Raji (cell line): ENCODE results near the gene EFCAB6.

ENCODE experiments used
- POLR2A ChIP-seq: IDR thresholded peaks from 2 replicates; pipeline ENCODE4 v1.6.1; 2011; ENCODE audit warnings: low read depth, low read length, control low read depth; ENCODE audit not compliant: insufficient read depth

The EFCAB6 gene

DNA sequence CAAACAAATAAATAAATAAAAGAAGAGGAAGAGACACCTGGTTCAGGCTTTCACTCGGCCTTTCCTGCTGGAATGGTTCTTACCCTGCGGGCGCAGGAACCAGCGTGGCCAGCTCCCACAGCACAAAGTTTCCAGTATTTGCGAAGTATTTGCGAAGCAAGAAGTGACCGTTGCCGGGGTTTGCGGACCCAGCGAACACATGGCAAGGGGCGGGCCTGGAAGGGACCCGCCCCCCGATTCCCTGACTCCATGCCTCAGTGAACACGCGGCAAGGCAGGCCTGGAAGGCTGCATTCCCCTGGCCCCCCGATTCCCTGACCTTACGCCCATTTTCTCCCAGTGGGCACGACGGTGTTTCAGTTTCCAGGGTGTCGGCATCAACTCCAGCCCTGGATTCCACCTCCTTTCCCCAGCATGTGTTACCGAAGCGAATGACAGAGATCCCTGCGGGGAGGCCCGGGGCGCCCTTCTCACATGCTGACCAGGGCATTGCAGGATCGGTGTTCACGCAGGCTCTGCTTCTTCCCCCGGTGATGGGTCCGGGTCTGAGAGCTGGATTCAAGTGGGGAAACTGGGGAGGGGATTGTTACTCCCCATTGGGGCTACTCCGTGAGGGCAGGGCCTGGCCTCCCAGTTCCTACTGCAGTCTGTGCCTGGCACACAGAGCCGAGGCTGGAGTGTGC is 297.5 kb downstream of the EFCAB6 start:
- TF ChIP-seq POLR2A: no peak

DNA sequence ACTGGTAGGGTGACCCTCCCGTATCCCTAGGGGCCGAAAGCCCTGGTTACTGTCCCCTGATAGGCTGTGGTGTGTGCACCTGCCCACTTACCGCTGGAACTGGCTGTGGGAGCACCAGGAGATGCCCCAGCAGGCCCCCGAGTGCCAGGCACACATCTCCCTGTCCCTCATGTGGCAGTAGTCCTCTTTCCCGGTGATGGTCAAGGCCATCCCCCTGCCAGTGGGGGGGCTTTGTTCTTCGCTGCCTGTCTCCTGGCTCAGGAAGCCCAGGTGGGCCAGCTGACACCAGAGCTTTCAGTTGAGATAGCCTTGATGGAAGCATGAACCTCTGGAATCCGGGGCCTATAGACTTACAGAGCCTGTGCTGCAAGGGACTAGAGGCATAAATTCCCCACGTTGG is 299.8 kb downstream of the EFCAB6 start:
- TF ChIP-seq POLR2A: no peak

DNA sequence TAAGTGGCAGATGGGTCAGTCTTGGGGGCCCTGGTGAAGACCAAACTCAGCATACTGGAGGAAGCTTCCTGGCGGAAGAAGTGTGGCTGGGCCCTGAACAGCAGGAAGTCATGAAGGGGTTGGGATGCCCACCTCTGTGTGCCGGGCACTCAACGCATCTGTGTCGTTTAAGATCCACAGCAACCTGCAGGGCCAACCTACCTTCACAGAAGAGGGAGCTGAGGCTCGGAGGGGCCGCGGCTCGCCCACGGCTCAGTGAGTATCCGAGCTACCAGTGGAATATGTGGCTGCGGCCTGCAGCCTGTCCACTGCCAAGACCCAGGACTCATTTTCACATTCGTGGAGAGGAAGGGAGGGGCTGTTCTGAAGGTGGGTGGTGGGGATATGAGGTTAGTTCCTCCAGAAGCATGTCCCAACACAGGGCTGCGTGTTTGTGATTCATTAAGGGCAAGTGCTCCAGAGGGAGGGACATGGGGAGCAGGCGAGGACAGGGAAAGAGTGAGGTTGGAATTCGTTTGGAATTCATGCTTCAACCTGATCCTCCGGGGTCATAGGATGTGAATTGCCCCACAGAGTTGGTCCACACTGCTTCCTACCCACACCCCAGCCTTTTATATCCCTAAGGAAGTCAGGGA is 300.7 kb downstream of the EFCAB6 start:
- TF ChIP-seq POLR2A: no peak

DNA sequence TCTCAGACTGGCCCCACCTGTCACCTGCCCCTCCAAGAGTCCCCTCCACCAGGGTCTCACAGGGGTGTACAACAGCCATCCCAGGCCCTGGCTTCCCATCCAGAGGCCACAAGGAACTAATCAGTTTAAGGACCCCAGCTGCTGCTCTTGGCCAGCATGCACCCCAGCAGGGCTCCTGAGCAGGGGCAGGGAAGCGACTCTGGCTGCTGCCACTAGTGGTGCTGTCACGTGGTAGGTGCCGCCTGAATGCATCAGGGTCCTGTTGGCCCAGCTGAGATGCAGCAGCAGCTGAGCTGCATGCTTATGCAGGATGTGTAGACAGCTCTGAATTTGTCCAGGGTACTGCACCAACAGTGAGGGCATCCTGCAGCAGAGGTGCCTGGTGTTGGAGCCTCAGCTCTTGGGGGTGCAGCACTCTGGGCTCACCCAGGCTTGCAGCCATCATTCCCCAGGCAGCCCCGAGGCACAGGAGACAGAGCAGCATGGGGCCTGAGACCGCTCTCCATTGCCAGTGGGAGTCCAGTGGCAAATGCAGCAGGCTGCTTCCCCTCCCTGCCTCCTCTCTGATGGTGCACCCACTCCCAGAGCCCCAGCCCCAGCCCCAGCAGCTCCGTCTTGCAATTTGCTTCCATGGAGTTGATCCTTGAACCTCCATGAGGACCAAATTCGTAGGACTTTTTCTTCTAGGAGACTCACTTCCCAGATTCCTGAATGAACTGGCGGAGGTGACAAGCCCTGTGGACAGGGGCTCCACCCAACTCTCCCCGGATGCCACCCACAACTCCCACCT is 301.6 kb downstream of the EFCAB6 start:
- no peak for TF ChIP-seq POLR2A

DNA sequence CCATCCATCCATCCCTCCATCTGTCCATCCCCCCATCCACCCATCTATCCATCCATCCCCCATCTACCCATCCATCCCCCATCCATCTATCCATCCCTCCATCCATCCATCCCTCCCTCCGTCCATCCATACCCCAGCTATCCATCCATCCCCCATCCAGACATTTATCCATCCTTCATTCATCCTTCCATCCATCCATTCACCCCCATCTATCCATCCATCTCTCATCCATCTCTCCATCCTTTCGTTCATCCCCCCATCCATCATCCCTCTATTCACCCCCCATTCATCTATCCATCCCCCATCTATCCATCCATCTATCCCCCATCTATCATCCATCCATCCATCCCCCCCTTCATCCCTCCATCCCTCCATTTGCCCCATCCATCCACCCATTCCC is 302.8 kb downstream of the EFCAB6 start:
- no peak for TF ChIP-seq POLR2A

DNA sequence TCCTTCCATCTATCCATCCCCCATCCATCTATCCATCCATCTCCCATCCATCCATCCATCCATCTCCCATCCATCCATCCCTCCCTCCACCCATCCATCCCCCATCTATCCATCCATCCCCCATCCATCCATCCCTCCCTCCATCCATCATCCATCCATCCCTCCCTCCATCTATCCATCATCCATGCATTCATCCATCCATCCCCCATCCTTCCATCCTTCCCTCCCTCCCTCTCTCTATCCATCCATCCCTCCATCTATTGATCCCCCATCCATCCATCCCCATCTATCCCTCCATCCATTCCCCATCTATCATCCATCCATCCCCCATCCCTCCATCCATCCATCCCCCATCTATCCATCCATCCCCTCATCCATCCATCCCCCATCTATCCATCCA is 303.6 kb downstream of the EFCAB6 start:
- no peak for TF ChIP-seq POLR2A

DNA sequence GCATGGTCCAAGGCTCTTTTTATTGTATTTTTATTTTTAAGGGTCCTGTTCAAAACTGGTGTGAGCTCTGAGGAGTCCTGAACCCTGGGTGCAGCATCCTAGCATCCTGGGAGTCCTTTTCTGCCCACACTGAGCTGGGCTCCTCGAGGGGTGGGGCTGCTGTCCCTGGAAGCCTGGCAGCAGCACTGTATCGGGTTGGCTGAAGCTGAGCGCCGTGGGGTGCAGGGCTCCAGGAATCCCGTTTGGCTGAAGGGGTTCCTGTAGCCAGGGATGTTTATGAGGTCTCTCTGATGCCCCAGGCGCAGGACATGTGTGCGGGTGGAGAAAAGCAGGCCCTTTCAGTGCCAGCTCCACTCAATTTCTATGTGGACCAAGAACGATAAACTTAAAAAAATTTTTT is 304.9 kb downstream of the EFCAB6 start:
- no peak for TF ChIP-seq POLR2A

DNA sequence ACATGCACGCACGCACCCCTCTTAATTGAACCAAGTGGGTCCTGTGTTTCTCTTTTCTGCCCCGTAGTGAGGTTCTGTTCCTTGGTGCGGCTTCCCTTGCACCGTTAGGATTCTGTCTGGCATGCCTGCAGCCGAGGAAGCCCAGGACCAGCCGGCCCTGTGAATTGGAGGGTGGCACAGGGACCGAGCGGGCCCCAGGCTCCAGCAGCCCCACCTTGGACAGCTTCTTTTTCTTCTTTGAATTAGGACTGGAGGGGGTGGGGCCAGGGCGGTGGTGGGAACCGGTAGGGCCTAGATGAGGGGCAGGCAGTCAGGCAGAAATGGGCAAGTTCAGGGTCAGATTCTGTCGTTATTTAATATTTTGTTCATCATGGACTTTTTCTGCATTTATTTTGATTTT is 305.6 kb downstream of the EFCAB6 start:
- no peak for TF ChIP-seq POLR2A

DNA sequence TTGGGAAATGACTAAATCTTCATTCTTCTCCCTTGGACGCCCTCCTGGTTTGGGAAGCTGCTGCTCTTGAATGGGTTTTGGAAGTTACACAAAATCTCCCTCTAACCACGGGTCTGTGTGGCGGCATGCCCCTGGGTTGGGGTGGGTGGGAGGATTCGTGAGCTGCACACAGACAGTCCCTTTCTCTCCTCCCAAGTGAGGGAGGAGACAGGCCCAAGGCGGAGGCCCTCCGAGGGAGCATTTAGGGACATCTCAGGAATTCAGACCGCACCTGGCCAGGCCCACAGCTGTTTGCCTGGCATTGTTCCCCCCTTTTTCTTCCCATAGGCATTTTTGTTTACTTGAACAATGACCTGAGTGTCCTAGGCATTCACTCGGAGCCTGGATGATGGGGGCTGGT is 306.2 kb downstream of the EFCAB6 start:
- TF ChIP-seq POLR2A: no peak

DNA sequence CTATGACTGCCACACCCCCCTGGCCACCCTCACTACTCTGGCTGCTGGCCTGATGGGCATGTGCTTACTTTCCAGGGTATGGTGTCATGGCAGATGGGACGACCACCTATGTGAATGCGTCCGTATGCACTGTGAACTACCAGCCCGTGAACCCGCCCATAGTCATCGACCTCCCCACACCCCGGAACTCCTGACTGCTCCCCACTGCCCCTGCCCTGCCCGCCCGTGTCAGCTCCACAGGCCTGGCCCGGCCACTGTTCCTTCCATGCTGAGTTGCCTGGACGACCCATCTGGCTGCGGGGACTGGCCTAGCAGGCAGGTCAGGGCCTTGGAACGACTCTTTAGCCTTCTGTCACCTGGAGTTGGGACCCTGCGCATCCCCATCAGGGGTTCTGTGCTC is 306.7 kb downstream of the EFCAB6 start:
- TF ChIP-seq POLR2A: no peak

DNA sequence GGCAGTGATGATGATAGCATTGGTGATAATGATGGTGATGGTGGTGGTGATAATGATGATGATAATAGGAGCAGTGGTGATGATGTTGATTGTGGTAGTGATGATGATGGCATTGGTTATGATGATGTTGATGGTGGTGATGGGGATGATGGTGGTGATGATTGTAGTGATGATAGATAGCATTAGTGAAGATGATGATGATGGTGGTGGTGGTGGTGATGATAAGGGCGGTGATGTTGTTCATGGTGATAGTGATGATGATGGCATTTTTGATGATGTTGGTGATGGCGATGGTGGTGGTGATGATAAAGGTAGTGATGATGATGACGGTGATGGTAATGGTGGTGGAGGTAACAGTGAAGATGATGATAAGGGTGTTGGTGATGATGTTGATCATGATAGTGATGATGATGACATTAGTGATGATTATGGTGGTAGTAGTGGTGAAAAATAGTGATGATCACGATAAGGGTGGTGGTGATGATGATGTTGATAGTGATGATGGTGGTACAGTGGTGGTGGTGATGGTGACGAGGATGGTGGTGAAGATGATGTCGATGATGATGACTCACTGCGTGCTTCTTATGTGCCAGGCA is 307.3 kb downstream of the EFCAB6 start:
- TF ChIP-seq POLR2A: no peak

DNA sequence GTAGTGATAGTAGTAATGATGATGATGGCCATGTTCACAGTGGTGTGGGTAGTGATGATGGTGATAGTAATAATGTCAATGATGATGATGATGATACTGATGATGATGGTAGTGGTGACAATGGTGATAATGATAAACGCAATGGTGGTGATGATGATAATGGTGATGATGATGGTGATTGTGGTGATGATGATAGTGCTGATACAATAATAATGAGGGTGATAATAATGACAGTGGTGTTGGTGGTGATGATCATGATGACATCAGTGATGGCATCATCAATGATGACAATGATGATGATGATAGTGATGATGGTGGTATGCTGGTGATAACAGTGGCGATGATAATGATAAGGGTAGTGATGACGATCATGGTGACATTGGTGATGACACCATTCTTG is 308.0 kb downstream of the EFCAB6 start:
- TF ChIP-seq POLR2A: no peak

DNA sequence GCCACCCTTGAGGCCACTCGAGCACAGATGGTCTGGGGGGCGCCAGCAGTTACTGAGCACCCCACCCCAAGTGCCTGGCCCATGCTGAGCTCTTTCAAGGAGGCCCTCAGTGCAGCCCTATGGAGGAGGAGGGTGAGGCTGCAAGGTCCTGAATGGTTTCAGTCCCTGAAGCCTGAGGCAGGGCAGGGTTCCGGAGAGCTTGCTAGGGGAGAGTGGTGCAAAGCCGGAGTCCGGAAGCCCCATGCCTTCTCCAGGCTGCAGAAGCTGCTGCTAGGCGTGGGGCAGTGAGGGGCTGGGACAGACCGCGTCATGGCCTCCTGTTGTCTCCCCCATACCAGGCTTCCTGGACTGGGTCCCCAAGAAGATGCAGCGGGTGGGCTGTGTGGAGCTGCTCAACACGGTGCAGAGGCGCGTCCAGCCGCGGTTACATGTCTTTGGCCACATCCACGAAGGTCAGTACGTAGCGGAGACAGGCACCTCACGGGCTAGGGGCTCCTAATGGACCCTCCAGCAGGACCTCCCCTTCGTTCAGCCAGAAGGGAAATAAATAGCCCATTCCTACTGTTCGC is 309.7 kb downstream of the EFCAB6 start:
- TF ChIP-seq POLR2A: no peak

DNA sequence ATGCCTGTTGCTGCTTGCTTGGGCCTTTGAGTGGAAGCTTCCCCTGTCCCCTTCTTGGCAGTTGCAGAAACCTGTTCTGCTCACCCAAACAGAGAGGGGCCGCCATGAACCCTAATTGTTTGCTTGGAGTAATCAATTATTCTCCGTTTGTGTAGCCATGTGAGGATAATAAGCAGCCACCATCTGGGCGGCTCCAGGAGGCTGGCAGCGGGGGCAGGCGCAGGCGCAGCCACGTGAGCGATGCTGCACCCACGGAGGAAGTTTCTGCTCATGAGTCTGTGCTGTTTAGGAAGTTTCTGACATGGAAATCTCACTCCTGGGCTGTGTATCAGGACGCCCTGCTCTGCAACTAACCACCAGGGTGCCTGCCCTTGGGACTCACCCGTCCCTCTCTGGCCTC is 310.2 kb downstream of the EFCAB6 start:
- no peak for TF ChIP-seq POLR2A

DNA sequence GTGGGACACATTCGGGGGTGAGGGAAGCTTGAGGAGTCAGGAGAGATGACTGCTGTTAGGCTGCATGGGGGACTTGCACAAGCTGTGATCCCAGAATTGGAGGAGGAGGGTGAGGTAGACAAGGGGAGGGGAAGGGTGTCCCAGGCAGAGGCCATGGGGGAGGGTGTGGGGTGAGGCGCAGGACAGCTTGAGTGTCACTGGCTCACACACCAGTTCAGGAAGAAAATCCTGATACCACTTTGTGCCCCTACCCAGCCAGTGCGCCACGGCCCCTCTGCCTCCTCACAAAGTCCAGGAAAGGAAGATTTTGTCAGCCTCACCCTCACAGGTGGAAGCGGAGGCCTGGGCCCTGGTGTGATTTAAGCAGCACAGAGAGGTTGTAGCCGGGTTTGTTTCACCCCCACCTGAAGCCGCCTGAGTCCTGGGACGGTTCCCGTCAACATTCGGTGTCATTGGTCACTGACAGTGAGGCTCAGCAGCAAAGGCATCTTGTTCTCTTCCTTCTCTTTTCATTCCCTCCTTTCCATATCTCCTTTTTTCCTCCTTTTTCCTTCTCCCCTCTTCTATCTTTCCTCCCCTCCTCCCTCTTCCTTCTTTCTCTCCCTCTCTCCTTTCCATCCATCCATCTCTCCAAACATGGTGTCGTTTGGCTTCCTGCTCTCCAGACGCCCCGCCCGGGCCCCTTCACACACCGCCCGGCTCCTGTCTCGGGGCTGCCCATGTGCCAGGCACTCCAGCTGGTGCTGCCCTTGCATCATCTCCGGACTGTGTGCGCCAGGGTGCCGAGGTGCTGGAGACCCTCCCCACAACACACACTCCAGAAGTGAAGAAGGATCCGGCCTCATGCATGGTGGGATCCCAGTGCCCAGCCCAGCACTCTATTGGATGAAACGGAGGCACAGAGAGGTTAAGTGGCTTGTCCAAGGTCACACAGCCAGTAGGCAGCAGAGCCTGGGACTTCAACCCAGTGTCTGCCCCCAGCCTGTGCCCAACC is 311.0 kb downstream of the EFCAB6 start:
- no peak for TF ChIP-seq POLR2A

DNA sequence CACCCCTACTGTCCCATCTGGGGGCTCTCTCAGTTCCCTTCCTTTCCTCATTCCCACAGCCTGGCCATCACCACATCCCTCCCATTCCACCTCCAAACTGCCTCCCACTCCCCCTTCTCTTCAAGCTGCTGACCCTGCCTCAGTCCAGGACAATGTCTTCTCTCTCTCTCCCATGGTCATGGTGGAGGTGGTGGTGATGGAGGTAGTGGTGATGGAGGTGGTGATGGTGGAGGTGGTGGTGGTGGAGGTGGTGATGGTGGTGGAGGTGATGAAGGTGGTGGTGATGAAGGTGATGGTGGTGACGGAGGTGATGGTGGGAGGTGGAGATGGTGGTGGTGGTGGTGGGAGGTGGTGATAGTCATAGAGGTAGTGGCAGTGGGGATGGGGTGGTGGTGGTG is 313.2 kb downstream of the EFCAB6 start:
- no peak for TF ChIP-seq POLR2A
